ENCODE data around the gene GOSR2.
"Not testable (repeated sequence)": the region's sequence is repeated elsewhere in the genome, so short reads cannot be mapped to it uniquely, and the experiment has no call there.

Gene GOSR2

DNA sequence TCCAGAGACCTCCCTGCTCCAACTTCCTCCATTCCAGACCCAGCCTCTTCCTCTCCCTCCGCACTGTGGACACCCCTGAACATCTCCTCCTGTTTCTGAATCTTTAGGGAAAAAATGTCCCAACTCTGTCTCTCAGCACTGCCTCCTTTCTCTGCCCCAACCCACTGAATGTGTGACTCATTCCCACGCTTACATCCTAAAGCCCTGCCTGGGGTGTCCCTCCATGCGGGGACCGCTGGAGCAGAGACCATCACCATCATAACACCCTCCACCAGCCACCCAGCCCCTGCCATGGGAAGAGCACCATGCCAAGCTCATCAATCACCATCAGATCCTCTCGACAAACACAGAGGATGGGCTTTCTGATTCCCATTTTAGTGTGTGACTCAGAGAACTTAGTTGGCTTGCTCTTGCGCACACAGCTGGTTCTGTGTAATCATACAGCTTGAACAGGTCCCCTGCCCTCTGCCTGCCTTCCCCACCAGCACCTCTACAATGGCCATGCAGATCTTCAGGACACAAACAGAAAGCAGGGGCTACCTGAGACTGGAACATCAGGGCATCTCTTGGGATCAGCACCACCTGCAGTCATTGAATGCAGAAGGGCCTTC lies 45.4 kb downstream of the GOSR2 start:
- FAIRE-seq = no peak

- FAIRE-seq = no peak
Observed at GRCh38 chr17:46968896-46969295, 45.9 kb downstream of the GOSR2 start.

GRCh38 chr17:46971647-46972300 lies 48.8 kb downstream of the GOSR2 start:
- no peak for FAIRE-seq

- FAIRE-seq = no peak
Observed at GRCh38 chr17:46972346-46972745, 49.4 kb downstream of the GOSR2 start.

GRCh38 chr17:46974086-46974485 lies 51.1 kb downstream of the GOSR2 start:
- FAIRE-seq = no peak

- FAIRE-seq = no peak
Observed at GRCh38 chr17:46975287-46975686, 52.3 kb downstream of the GOSR2 start.

DNA sequence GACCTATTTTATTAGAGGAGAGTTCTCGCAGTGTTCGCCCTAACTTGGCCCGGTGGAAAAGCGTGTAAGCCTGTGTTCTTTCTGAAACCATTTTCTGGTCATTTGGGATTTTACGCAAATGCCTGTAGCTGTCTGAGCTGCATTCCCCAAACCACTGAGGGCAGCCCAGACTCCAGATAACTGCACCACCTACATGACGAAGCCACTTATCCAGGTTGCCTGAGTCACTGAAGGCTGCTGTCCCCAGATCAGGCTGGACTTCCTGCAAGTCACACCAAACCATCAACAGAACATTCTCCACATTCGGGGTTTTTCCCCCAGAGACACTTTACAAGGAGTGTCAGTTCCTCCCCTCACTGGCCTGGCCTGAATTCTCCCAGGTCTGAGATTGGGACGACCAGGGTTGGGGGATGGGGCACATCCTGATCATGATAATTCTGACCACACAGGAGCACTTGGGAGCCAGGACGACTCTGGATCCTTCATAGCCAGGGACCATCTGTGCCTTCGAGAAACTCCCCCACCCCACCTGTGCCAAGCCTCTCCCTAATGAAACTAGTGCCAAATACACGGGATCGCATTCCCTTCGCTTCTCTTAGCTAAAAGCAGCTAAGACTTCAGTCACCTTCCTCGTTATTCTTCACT lies 53.8 kb downstream of the GOSR2 start:
- FAIRE-seq = no peak

- FAIRE-seq = no peak
Observed at GRCh38 chr17:46977348-46977747, 54.4 kb downstream of the GOSR2 start.

GRCh38 chr17:46977750-46978488 lies 55.0 kb downstream of the GOSR2 start:
- no peak for FAIRE-seq

DNA sequence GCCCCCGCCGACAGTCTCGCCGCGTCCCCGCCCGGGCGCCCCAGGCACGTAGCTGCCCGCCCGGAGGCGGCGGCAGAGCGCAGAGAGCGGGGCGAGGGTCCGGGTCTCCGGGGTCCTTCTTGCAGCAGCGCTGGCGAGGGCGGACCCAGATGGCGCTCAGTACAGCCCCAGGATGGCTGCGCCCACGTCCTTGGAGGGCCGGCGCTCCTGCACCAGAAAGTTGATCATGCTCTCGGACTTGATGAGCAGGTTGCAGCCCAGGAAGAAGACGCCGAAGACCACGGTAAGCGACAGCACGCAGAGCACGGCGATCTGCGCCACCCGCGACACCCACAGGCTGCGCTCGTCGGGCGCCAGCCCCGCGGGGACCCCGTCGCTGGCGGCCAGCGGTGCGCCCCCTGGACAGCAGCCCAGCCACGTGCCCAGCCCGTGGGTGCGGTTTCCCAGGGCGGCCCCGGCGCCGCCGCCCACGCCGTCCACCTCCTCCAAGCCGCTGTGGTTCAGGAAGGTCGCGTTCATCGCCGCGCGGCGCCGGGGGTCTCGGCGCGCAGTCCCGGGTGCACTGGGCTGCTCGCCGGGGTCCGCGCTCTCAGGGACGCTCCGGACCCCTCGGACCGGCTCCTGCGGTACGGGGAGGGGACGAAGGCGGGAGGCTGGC lies 55.7 kb downstream of the GOSR2 start:
- FAIRE-seq = no peak

- no peak for FAIRE-seq
Observed at GRCh38 chr17:46979147-46979863, 56.3 kb downstream of the GOSR2 start, which contains the start of gene RPRML. Gene RPRML (minus strand): TSS chr17:46979253. CDS start chr17:46979007, 246 bp downstream.

DNA sequence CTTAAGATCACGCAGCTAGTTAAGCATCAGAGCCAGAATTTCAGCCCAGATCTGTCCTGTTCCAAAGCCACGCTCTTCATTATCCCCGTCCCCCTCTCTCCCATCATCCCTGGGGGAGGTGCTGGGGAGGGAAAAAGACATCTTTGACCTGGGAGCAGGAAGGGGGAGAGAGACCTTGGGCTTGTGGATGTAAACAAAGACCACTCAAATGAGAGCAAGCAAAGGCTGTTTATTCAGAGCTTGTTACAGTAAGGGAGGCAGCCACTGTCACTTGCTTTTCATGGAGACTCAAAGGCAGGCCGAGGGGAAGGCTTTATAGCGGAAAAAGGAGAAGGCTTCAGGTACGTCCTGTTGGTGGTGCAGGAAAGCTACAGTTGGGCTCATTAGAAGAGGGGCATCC lies 59.6 kb downstream of the GOSR2 start:
- FAIRE-seq = no peak

DNA sequence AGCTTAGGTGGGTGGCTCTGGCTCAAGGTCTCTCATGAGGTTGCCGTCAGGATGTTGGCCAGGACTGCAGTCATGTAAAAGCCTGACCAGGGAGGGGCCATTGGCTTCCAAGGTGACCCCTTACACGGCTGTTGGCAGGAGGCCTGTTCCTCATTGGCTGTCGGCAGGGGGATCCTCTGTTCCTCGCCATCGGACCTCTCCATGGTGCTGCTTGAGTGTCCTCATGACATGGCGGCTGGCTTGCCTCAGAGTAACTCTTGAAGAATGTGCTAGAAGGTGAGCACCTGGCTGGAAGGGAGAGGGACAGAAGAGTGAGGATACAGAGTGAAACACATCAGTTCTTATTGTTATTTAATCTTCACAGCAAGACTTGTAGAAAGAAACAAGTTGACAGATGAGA lies 60.8 kb downstream of the GOSR2 start:
- no peak for FAIRE-seq

GRCh38 chr17:46984341-46984740 lies 61.4 kb downstream of the GOSR2 start:
- no peak for FAIRE-seq

- FAIRE-seq = no peak
Observed at GRCh38 chr17:46984892-46985291, 61.9 kb downstream of the GOSR2 start.

GRCh38 chr17:46986366-46986765 lies 63.4 kb downstream of the GOSR2 start:
- FAIRE-seq = no peak

GRCh38 chr17:46987927-46988326 lies 65.0 kb downstream of the GOSR2 start:
- FAIRE-seq = not testable (repeated sequence)

- no peak for FAIRE-seq
Observed at GRCh38 chr17:46989637-46990431, 66.9 kb downstream of the GOSR2 start.

- no peak for FAIRE-seq
Observed at GRCh38 chr17:46991617-46992016, 68.7 kb downstream of the GOSR2 start.

All from colon (tissue), 2 donors.